IMR-90 (cell line): ENCODE measurements around the gene FABP7.

Source experiments
- BHLHE40 ChIP-seq: fragments of 150-350 bp; IDR thresholded peaks from 2 replicates; pipeline ENCODE4 v1.6.1; 2016; ENCODE audit warnings: mild to moderate bottlenecking, low read depth, low read length
- CEBPB ChIP-seq: IDR thresholded peaks from 2 replicates; pipeline ENCODE4 v1.6.1; 2012; ENCODE audit warnings: low read depth, low read length, improper control_type of control experiment
- CHD1 ChIP-seq: IDR thresholded peaks from 2 replicates; pipeline ENCODE4 v1.6.1; 2012; ENCODE audit warnings: low read depth, low read length, improper control_type of control experiment
- MAFK ChIP-seq: IDR thresholded peaks from 2 replicates; pipeline ENCODE4 v1.6.1; 2012; ENCODE audit warnings: low read depth, low read length, improper control_type of control experiment
- NFE2L2 ChIP-seq: fragments of 150-350 bp; IDR thresholded peaks from 2 replicates; pipeline ENCODE4 v1.6.1; 2016; ENCODE audit warnings: low read depth, mild to moderate bottlenecking, low read length
- POLR2A ChIP-seq: IDR thresholded peaks from 2 replicates; pipeline ENCODE4 v1.6.1; 2012; ENCODE audit warnings: mild to moderate bottlenecking, low read depth, low read length
- RAD21 ChIP-seq: IDR thresholded peaks from 2 replicates; pipeline ENCODE4 v1.6.1; 2012; ENCODE audit warnings: low read length, improper control_type of control experiment
- RFX5 ChIP-seq: IDR thresholded peaks from 2 replicates; pipeline ENCODE4 v1.8.0; 2012; ENCODE audit warnings: low read depth, mild to moderate bottlenecking, low read length, moderate library complexity
- TF ChIP-seq, protein P1 (sequence below): conservative IDR thresholded peaks from 2 replicates; pipeline ENCODE4 v1.5.1; 2012; ENCODE audit warnings: mild to moderate bottlenecking, low read depth, low read length, improper control_type of control experiment
- TF ChIP-seq, protein P2 (sequence below): fragments of 150-350 bp; IDR thresholded peaks from 2 replicates; pipeline ENCODE4 v1.6.1; 2016; ENCODE audit warnings: low read depth, mild to moderate bottlenecking, low read length, moderate library complexity, borderline replicate concordance
- TF ChIP-seq, protein P3 (sequence below): fragments of 150-350 bp; IDR thresholded peaks from 2 replicates; pipeline ENCODE4 v1.6.1; 2017; ENCODE audit warnings: mild to moderate bottlenecking, antibody characterized with exemption, low read length, low read depth

DNA sequence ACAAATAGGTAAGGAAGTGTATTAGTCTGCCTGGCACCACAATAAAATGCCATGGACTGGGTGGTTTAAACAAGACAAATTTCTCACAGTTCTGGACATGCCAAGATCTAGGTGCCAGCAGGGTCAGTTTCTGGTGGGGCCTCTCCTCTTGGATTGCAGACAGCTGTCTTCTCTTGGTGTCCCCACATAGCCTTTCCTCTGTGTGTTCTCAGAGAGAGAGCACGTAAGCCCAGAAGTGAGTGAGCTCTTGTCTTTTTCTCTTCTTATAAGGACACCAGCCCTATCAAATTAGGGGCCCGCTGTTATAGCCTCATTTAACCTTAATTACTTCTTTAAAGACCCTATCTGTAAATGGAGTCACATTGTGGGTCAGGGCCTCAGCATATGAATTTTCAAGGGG lies 37.8 kb downstream of the FABP7 start:
- TF ChIP-seq CHD1 (no peak), BHLHE40 (no peak), MAFK (no peak), POLR2A (no peak), RFX5 (no peak), RAD21 (no peak), CEBPB (no peak), NFE2L2 (no peak)
- TF ChIP-seq, protein P1, sequence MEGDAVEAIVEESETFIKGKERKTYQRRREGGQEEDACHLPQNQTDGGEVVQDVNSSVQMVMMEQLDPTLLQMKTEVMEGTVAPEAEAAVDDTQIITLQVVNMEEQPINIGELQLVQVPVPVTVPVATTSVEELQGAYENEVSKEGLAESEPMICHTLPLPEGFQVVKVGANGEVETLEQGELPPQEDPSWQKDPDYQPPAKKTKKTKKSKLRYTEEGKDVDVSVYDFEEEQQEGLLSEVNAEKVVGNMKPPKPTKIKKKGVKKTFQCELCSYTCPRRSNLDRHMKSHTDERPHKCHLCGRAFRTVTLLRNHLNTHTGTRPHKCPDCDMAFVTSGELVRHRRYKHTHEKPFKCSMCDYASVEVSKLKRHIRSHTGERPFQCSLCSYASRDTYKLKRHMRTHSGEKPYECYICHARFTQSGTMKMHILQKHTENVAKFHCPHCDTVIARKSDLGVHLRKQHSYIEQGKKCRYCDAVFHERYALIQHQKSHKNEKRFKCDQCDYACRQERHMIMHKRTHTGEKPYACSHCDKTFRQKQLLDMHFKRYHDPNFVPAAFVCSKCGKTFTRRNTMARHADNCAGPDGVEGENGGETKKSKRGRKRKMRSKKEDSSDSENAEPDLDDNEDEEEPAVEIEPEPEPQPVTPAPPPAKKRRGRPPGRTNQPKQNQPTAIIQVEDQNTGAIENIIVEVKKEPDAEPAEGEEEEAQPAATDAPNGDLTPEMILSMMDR, result no peak
- TF ChIP-seq, protein P2, sequence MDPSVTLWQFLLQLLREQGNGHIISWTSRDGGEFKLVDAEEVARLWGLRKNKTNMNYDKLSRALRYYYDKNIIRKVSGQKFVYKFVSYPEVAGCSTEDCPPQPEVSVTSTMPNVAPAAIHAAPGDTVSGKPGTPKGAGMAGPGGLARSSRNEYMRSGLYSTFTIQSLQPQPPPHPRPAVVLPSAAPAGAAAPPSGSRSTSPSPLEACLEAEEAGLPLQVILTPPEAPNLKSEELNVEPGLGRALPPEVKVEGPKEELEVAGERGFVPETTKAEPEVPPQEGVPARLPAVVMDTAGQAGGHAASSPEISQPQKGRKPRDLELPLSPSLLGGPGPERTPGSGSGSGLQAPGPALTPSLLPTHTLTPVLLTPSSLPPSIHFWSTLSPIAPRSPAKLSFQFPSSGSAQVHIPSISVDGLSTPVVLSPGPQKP, result no peak
- TF ChIP-seq, protein P3, sequence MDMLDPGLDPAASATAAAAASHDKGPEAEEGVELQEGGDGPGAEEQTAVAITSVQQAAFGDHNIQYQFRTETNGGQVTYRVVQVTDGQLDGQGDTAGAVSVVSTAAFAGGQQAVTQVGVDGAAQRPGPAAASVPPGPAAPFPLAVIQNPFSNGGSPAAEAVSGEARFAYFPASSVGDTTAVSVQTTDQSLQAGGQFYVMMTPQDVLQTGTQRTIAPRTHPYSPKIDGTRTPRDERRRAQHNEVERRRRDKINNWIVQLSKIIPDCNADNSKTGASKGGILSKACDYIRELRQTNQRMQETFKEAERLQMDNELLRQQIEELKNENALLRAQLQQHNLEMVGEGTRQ, result no peak
